ENCODE measurements around the gene PCAT7.
"Not testable (repeated sequence)": the region's sequence is repeated elsewhere in the genome, so short reads cannot be mapped to it uniquely, and the experiment has no call there.

The PCAT7 gene

DNA sequence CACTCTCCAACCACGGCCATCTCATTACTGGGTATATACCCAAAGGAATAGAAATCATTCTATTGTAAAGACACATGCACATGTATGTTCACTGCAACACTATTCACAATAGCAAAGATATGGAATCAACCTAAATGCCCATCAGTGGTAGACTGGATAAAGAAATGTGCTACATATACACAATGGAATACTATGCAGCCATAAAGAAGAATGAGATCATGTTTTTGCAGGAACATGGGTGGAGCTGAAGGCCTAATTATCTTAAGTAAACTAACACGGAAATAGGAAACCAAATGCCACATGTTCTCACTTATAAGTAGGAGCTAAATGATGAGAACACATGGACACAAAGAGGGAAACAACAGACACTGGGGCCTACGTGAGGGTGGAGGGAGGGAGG is 9.4 kb downstream of the PCAT7 start:
- not testable (repeated sequence) for DNase-seq

DNA sequence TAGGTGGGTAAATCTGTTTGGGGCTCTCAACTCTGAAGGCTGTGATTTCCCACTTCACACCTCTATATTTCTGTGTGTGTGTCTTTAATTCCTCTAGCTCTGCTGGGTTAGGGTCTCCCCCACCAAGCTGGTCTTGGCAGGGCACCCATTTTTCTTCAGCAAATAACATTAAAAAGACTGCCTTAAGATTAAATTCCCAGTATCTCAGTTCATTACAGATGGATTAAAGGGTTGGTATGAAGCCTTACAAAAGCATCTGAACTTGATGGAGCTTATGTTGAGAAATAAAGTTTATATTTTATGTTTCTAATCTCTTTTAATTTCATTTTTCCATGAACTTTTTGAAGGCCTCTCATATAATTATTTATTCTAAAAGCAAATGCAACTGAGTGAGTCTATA is 11.7 kb downstream of the PCAT7 start:
- DNase-seq: no peak

DNA sequence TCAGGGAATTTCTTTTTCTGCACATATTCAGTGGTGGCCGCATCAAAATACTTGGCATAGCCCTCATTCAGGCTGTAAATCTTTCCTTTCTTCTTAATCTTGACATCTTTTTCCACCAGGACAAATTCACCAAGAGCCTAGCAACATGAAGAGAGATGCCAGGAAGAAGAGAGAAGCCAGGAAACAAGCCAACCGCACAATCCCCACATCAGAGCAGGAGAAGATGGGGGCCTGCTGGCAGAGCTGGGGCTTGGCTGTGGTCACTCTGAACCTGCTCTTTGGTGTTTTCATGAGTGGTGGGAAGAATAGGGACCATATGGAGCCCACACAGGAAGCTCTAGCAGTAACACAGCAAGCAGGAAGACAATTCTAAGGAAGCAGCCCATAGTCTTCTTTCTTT is 12.4 kb downstream of the PCAT7 start:
- DNase-seq: no peak

DNA sequence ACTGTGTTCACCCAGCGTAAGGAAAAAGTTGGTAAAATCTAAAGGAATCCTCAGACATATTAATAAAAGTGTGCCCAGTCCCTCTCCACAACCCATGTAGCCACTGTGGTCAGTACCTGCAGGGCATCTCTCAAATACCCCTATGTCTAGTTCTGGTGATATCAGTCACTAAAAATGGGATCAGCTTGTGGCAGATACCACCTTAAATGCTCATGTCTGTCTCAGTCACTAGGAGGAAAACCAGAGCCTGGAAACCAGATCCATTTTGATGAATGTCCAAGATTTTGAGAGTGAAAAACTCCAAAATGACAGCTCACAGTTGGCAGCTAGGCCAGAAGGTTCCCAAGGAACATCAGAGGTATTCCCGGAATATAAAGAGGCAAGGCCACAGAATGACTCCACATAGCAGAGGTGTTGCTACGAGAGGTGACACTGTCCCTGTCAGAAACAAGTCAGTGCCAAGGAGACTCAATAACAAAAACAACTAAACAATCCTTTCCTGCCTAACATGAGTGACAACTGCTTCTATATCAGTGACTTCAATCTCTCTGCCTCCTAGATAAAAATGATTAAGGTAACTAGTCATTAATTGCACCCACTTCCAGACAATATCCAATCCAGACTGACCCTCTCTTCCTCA is 13.5 kb downstream of the PCAT7 start:
- no peak for DNase-seq

DNA sequence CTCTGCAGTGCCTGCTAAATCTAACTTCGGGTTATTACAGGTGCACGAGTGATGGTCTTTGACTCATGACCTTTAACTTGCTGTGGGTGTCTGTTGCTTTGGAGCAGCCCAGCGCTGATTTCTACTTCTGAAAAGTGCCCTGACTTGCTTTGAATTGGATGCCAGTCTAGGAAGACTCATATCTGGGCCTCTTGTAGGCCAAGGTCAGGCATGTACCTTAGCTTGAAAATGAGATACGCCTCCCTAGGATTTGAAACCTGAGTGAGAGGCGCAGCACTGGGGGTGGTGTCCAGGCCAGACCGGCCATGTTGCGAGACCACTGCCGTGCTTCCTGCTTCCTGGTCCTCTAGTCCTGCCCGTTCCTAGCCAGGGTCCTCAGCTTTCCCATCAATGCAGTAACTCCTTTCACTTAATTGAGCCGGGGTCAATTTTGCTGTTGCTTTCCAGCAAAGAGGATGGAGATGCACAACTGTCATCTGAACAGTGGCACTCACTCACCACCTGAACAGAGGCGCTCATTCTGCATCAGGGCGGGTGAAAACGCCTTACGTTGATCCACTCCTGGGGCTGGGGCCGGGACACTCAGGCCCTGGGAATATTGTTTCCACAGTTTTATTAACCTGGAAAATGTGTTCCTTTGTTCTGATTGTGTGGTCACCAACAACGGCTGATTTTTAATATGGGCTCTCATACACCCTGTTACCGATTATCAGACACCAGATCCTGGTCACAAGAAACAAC is 14.3 kb downstream of the PCAT7 start:
- DNase-seq: no peak

DNA sequence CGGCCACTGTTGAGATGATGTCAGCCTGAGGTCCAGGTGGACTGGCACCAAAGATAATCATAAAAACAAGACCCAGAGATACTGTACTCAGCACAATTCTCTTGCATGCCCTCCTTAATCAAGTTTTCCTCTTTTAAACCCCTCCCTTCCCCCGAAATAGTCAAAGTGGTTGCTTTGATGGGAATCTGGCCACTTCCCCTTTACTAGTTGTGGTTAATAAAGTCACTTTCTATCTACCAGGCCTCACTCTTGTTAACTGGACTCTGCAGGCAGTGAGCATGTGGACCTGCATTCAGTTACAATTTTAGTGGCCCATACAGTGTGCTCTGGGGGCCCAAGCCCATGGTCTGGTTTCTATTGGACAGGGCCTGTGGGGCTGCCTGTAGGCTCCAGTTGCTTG is 21.2 kb downstream of the PCAT7 start:
- no peak for DNase-seq

DNA sequence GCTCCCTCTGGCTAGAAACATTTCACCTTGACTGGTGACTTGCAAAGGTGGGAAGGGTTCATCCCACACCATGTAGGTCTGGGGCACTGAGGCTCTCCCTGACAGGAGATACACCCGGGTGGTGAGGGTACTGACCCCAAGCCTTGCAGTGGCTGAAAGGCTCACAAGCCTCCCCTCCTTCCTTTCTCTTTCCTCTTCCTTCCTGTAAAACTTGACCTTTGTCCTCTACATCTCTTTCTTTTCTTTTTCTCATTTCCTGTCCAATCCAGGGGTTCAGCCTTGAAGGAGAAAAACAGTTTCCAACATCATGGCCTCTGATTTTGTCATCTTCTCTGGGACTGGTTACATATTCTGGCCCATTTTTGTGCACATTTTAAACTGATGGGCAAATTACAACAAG is 22.2 kb downstream of the PCAT7 start:
- no peak for DNase-seq

DNA sequence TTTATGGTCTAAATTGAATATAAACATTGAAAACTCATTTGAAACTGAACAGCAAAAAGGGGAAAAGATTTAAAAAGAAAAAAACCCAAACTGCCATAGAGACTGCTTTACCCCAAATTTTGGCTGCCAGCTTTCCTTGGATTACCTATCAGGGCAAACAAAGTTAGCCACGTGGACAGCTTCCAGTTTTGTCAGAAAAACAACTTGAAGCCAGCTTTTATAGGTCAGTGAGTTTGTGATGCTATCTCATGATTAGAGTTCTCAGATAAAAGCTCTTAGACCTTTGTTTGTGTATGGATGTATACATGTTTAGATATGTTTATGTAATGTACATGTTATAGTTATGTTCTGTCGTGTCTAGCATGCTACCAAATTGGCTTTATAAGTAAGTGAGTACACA is 22.7 kb downstream of the PCAT7 start:
- no peak for DNase-seq

DNA sequence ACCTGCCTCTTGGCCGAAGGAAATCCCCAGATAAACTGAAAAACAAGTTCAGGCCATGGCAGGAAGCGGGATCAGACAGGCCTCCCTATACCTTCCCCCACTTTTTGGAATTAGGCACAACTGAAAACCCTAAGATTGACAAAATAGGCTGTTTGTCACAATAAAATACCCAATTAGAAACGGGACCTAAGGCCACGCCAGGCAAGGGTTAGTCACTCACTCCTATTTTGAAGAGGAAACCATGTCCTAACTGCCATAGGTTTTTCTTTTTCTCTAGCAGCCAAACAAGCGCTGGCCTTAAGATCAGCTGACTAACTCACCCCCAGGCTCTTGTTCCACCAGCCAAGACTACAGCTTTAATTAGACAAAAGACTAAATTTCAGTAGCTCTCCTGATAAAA is 26.8 kb downstream of the PCAT7 start:
- DNase-seq: no peak

DNA sequence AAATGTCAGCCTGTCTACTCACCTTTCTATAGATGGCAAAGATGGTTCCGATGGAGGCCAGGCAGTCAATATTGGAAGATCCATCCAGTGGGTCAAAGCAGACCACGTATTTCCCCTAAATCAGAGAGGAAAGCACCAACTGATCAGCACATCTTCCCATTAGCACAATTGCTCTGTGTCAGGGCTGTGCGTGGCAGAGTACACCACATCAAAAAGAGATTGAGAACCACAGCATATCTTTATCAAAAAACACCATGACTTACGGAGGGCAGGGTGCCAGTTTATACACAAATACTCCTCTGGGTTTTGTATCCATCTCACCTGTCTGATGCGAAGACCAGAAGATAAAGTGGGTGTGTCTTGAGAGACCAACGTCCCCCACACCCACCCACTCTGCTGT is 29.7 kb downstream of the PCAT7 start:
- no peak for DNase-seq

DNA sequence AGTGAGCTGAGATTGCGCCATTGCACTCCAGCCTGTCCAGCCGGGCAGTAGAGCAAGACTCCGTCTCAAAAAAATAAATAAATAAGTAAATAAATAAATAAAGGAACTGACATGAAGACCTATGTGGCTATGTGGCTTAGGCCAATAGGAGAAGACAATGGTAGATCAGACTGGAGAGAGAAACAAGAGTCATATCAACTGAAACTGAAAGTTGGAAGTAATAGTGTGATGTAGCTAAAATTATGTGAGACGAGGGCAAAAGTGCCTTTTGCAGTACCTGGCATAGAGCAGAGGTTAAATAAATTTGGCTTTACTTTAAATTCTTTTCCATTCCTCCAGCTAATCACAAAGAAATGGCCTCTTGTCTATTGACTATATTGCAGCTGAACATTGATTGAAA is 31.4 kb downstream of the PCAT7 start:
- DNase-seq: no peak

DNA sequence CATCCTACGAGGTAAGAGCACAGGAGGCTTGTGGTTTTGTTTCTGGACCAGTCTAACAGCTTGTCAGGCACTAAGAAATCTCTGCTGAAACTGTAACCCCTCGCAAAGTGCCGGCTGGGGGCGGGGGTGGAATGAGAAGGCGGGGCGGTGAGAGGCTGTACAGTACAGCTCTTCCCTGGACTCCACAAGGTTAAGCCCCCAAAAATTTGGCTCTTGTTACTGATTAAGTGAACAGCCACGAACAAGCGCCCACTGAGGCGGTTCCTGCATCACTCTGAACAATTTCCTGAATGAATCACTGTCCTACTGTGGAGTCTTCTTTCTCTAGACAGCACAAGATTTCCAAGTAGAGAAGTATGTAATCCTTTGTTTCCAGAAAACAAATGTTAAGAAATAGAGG is 31.9 kb downstream of the PCAT7 start:
- DNase-seq: peak; percentile 58

DNA sequence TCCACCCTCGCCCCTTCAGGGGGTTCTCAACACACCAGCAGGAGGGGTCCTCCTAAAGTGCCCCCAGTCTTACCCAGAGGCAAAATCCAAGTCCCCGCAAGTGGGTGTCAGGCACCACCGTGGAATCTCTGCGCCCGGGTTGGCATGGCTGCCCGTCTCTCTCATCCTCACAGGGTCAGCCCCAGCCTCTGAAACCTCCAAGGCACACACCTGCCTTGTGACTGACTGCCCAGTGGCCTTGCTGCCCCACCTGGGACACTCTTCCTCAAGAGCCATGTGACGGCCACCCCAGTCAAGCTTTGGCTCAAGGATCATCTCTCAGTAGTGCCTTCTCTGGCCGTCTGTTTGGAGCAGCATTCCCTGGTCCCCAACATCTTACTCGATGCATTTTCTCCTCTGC is 33.8 kb downstream of the PCAT7 start:
- no peak for DNase-seq

DNA sequence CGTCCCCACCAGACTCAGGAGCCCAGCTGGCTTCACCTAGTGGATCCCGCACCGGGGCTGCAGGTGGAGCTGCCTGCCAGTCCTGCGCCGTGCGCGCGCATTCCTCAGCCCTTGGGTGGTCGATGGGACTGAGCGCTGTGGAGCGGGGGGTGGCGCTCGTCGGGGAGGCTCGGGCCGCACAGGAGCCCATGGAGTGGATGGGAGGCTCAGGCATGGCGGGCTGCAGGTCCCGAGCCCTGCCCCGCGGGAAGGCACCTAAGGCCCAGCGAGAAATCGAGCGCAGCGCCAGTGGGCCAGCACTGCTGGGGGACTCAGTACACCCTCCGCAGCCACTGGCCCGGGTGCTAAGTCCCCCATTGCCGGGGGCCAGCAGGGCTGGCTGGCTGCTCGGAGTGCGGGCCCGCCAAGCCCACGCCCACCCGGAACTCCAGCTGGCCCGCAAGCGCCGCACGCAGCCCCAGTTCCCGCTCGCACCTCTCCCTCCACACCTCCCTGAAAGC is 36.2 kb downstream of the PCAT7 start:
- DNase-seq: not testable (repeated sequence)

DNA sequence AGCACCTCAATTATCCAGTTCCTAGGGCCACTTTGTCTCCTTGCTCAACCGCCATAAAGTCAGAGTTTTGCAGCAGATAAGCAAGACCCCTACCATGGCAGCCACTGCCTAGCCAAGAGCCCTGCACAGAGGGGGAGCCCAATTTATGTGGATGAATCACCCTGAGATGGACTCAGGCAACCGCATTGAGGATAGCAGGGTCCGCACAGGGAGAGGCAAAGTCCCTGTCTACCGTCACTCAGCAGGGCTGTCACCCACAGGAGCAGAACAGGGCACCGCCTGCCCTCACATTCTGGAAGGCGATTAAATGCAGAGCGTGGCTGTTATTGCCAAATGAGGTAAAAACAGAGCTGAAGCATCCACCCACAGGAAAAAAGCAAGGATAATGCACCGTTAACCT is 37.0 kb downstream of the PCAT7 start:
- DNase-seq: no peak

DNA sequence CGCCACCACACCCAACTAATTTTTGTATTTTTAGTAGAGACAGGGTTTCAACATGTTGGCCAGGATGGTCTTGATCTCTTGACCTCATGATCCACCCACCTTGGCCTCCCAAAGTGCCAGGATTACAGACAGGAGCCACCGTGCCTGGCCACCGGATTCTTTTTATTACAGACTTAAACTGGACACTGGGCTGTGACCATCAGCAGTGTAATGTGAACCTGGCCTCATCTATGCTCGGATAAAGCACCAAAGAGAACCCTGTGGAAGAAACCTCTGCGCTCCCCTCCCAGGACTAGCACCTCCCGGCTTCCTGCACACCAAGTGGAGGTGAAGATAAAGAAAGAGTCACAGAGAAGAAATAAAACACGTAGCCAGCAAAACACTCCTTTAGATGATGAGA is 37.8 kb downstream of the PCAT7 start:
- DNase-seq: not testable (repeated sequence)

DNA sequence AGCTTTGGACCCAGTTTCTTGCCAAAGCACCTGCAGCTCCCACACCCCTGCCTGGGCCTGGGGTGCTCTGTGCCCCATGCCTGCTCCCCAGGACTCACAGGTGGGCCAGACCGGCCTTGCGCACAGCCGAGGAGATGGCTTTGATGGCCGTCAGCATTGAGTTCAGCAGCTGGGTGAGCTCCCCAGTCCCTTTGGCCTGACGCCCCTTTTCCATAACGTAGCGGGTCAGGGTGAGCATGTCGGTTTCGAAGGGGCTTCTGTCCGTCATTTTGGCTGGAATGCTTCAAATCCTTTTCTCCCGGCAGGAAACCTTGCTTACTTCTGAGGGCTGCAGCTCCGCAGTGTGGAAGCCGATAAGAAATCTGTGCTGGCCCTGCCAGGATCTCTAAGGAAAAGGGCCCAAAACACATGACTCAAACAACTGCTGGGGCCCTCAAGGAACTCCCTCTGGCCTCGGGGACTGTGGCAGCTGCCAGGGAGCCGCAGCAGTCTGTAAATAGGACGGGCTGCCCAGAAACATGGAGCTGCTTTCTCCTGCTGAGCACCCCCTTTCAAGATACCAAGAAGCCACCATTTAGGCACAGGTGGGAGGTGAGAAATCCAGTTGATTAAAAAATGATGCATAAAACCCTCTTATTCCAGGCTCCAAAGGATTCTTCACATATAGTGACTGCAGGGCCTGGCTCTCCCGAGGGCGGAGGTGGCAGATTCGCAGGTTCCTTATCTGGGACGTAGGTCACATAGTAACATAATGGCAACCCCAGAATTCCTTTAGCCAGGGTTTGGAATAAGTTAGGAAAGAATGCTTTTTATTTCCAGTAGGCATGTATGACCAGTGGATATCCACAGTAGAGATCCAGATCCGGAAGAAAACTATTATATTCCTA is 38.8 kb downstream of the PCAT7 start, which contains the start of gene FBP2:
FBP2 (minus strand) TSS at position 366 of the 887 bp plus-strand sequence; CDS start at position 268, 98 bp downstream.
- DNase-seq: no peak

DNA sequence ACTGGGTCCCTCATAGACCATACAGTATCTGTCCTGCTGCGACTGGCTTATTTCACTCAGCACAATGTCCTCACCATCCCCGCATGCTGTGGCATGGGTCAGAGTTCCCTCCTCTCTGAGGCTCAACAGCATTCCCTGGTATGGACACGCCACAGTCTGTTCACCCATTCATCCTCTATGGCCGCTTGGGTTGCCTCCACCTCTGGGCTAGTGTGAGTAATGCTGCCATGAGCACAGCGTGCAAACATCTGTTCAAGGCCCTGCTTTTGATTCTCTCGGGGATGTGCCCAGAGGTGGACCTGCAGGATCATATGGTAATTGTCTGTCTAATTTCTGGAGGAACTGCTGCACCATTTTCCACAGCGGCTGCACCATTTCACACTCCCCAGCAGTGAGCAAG is 44.2 kb downstream of the PCAT7 start:
- DNase-seq: no peak

DNA sequence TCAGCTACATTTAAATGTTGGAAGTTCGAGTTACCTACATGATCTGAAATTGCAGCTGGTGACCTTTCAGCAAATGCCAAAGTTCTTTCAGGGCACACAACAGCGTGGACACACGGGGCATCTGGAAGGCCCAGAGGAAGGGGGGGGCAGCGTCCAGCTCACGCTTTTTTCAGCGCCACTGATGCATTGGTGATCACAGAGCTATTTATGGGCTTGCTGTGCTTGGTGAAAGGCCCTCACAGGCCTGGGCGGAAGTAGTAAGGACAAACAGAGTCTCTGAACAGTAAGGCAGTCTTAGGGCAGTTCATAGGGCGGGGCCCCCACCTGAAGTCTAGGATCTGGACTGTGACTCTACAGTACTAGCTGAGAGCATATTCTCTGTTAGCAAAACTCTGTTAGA is 45.4 kb downstream of the PCAT7 start:
- no peak for DNase-seq

DNA sequence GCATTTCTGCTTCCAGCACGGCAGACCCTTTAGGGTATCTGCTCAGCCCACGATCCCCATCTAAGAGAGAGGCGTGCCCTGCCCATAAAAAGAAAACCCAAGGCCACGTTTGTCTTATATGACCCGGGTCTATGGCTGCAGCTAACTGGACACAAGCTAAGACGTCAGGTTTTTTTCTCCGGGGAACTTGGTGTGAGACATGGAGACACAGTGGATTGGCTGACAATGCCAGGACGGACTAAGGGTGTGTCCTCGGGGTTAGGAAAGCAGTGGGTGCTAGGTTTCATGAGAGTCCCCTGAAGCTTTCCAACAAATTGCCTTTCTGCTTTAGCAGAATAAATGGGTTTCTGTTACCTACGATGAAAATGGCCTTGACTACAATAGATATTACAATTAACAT is 45.8 kb downstream of the PCAT7 start:
- DNase-seq: no peak

DNA sequence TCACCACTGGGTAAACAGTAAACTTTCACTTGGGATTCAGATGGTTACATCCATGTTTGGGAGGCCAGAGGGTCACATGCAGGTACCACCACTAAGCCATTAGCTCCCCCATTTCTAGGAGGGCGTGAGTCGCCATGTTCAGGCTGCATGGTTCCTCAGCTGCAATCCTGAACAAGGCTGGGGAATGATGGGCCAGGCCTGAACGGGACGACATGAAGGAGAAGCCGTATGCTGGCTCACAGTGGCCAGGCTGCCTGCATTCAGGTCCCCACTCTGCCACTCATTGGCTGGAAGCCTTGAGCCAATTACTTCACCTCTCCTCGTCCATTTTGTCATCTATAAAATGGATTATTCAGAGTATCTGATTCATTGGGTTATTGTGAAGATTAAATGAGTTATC is 47.8 kb downstream of the PCAT7 start:
- no peak for DNase-seq

DNA sequence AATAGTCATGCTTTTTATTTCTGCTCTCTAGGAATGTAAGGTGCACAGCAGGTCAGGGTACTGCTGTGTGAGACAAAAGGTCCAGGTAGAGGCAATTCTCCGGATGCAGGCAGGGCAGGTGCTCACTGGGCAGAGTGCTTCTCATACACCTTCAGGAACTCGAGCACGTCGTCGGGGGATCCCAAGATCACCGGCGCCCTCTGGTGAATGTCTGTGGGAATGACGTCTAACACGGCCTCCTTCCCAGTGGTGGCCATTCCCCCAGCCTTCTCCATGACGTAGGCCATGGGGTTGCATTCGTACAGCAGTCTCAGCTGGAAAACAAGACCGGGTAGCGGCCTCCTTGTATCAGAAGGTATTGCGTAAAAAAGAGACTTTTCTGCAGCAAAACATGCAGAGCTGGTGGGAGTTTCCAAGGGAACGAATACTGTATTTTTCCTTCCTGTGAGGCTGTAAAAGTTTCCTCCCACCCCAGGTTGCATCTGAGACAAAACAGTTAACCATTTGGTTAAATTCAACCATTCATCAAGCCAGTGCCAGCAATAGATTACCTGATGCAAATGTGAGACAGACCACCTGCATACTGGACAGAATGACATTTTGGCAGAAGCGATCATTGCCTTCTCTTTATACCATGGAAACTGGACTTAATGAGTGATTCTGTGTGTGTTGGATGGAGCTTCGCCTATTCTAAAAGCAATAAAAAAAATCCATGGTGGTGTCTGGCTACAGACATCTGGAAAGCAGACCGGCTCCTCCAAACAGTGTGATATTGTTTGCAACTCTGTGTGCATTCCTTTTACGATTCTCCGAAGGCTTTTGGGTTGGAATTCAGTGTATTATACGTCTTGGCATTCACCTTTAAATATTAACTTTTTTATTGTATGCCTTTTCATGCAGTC is 48.6 kb downstream of the PCAT7 start:
- DNase-seq: peak; percentile 55

Data from fibroblast of skin of right biceps (primary cell).